HuH-7.5 (cell line): Measurements from ENCODE around the gene SCNN1G.
A peak's percentile ranks its signal among the peaks of the same experiment; 100 is the strongest.
"Not testable (repeated sequence)": the region's sequence is repeated elsewhere in the genome, so short reads cannot be mapped to it uniquely, and the experiment has no call there.

Experiments used
- DNase-seq: peaks from one replicate; pipeline ENCODE4 v3.0.0; 2011; ENCODE audit warnings: low spot score

The SCNN1G gene, protein sequence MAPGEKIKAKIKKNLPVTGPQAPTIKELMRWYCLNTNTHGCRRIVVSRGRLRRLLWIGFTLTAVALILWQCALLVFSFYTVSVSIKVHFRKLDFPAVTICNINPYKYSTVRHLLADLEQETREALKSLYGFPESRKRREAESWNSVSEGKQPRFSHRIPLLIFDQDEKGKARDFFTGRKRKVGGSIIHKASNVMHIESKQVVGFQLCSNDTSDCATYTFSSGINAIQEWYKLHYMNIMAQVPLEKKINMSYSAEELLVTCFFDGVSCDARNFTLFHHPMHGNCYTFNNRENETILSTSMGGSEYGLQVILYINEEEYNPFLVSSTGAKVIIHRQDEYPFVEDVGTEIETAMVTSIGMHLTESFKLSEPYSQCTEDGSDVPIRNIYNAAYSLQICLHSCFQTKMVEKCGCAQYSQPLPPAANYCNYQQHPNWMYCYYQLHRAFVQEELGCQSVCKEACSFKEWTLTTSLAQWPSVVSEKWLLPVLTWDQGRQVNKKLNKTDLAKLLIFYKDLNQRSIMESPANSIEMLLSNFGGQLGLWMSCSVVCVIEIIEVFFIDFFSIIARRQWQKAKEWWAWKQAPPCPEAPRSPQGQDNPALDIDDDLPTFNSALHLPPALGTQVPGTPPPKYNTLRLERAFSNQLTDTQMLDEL

DNA sequence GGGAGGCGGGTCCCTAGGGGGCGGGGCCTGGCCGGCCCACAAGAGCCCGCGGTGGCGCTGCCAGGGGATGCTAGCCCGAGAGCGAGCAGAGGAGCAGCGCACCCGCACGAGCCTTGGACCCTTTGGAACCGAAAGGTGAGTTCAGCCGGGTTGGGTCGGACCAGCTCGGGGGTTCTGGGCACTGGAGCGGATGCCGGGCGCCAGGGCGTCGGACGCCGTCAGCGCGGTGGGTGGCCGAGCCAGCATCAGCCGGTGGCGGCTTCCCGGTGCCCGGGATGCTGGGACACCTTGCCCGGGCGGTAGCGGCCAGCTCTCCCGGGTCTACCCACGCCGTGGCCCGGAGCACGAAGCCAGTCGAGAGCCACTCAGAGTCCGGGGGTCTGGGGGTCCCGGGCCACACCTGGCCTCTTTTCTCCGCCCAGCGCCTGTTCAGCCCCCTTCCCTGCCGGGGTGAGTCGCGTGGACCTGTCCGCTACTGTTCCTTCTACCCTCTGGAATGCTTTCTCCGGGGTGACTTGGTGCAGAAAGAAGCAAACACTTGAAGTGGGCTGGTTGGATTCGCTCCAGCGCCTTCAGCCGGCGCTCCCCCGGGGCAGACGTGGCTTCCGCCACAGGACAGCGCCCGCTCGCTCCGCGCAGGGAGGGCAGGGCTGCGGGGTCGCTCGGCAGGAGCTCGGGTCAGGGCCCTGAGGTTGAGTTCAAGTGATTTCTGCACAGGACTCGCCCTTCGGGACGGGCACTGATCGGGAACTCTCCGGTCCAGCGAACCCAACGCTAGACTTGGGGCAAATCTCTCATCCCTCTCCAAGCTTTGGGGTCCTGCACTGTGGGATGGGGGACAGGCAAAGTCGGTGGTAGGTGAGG, at the start of gene SCNN1G:
SCNN1G (plus strand) TSS at position 67 of the 864 bp plus-strand sequence. CDS start 3,527 bp downstream, outside the sequence.
- peak; percentile 16 for DNase-seq

DNA sequence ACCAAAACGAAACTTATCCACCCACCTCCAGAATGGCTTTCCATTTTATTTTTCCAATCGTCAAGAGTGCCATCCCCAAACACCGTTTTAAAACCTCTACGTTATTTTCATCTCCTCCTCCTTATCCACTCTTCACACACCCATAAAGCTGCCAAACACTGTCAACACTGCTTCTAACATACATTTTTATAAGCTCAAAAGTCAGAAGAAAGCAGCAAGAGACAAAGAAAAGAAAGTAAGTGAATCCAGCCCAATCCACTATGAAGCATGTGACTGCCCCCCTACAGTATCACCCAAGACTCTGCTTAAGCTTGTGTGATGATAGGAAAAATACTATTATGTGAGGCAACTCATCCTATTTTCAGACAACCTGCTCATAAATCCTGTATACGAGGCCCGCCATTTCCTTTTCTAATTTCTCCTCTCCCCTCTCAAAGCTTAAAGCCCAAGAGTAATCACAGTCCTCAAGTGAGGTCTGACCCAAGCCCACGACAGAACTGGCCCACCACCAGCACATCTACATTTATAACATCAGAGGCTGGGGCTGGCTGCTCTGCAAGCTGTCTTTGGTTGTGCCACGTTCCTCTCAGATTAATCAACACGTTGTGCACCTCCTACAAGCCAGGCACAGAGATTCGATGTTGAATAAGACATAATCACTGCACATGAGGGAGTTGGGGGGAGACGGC, 49.6 kb upstream of the SCNN1G start:
- no peak for DNase-seq

DNA sequence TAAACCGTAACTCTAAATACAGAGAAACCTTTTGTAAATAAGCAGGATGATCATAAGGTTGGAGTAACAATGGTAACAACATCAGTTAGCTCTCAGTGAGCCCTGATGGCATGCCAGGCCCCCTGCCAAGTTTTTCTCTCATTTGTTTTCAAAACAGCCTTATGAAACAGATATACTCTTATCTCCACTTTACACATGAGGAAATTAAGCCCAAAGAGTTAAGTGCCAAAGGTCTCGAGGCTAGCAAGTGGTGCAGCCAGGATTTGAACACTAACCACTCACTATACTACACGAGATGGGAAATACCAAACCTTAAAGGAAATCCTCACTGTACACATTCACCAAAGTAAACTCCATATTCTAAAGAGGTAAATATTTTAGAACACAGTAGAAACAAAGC, 48.3 kb upstream of the SCNN1G start:
- no peak for DNase-seq

DNA sequence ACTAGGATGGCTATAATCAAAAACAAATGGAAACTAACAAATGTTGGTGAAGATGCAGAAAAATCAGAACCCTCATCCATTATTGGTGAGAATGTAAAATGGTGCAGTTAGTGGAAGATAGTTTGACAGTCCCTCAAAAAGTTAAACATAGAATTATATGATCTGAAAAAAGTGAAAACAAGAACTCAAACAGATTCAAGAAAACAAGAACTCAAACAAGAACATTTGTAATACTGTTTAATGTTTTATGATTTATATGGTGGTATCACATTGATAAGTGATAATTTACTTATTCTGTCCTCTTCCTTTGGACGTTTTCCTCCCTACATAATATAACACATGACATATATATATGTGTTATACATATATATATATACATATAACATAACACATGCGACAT, 45.3 kb upstream of the SCNN1G start:
- no peak for DNase-seq

DNA sequence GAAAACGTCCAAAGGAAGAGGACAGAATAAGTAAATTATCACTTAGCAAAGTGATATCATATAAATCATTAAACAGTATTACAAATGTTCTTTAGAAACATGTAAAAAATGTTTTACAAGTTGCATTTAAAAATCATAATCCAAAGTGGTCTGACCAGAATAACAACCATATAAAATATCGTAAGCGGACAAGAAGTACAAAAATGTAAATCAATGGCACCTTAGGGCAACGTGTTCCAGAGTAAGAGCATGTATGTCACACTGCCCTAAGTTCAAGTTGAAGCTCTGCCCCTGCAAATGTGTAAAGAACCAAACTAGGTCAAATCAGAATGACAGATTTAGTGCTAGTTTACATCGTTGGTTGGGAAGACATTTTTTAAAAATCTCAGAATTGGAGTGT, 44.7 kb upstream of the SCNN1G start:
- no peak for DNase-seq

DNA sequence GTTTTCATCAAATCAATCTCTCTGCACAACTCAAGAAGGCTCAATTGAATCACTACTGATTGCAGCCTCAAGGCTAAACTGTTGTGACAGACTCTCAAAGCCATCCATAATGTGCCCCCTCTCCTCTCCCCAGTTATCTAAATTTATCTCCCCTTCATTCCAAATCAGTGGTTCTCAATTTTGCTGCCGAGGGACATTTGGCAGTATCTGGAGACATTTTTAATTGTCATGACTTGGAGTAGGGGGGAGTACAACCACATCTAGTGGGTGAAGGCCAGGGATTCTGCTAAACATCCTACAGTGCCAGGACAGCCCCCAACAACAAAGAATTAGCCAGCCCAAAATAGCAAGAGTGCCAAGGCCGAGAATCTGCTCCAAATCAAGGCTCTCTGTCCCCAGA, 42.4 kb upstream of the SCNN1G start:
- DNase-seq, result no peak

DNA sequence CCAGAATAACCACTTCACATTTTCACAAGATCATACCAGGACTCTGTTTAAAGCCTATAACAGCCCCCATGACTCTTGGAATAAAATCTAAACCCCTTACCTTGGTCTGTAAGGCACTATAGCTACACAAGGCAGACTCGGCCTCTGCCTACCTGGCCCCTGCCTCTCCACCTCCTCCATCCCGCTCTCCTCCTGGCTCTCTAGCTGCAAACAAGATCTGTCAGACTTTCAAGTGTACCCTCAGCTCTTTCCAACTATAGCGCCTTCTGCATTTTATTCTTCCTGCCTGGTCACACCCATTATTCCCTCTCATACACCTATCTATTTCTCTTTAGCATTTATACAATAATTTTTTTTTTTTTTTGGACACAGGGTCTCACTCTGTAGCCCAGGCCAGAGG, 41.5 kb upstream of the SCNN1G start:
- no peak for DNase-seq

DNA sequence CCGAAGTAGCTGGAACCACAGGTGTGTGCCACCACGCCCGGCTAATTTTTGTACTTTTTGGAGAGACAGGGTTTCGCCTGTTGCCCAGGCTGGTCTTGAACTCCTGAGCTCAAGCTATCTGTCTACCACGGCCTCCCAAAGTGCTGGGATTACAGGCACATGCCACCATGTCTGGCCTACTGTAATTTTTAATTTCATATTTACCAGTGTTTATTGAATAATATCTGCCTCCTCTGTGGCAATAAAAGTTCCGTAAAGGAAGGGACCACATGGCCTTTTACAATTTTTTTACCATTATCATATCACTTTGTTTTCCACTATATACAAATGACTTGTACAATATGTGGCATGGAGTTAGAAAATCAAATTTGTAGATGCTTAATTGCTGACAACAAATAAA, 41.0 kb upstream of the SCNN1G start:
- DNase-seq, result no peak

DNA sequence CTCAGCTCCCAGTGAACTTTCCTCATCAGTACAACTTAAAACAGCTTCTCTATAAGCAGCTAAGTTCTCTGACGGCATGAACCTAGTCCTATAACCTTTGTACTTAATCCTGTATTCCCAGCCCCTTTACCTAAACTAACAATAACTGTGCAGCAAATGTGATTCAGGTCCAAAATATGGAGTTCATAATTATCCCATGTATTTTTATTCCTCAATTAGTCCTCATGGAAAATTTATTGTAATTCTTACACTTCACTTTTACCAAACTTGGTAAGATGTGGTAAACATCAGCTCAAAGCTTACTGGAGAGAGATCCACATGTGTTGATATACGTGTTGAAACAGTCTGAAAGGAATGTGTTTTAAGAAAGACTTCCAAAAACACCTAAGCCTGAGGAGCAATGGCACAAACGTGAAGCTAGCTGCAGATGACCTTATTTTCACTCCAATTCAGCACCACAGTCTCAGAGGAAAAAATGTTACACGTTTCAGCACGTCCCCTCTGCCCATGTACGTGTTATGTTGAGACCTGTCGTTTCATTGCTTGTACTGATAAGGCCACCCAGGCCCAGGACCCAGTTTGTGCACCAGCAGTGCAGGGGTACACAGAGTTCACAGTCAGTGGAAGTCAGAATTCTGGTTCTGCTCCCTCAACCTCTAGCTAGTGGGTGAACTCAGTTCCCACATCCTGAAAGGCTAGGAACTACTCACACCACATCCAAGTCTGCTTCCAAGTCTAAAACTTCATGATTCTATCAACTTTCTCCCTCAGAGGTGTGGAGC, 40.4 kb upstream of the SCNN1G start:
- DNase-seq, result no peak

DNA sequence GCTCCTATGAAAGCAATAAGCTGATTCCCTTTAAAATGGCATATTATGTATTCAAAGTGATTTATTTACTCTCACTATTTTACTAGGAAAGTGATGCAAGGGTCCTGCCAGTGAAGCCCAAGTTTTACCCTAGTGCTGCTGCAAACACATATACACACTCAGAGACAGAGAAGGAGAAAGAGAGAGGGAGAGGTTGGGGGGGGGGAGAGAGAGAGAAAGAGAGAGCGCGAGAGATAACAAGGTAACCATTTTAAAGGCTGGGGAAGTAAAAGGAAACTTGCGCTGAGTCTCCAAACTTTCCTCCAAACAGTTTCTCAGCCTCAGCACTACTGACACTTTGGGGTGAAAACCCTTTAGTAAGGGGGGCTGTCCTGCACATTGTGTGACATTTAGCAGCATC, 39.2 kb upstream of the SCNN1G start:
- no peak for DNase-seq

DNA sequence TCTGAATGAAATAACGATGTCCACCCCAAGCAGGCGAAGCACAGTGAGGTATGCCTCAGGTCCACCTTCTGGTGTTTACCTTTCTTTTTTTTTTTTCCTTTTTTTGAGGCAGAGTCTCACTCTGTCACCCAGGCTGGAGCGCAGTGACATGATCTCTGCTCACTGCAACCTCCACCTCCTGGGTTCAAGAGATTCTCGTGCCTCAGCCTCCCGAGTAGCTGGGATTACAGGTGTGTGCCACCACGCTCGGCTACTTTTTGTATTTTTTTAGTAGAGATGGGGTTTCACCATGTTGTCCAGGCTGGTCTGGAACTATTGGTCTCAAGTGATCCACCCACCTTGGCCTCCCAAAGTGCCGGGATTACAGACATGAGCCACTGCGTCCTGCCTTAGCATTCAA, 38.2 kb upstream of the SCNN1G start:
- not testable (repeated sequence) for DNase-seq

DNA sequence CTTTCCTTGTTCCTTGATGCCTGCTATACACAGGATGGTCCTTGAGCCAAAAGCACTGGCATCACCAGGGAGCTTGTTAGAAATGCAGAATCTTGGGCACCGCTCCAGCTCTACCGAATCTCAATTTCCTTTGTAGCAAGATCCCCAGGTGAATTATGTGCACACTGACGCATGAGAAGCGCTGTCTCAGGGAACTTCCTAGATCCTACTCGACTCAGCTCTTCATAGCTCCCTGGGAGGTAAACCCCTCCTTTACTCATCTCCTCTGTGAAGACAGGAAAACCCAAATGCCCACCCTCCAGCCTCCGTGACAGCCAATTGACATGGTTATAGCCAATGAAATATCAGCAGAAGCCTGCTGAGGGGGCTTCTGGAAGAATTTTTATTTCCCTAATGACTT, 37.4 kb upstream of the SCNN1G start:
- no peak for DNase-seq

DNA sequence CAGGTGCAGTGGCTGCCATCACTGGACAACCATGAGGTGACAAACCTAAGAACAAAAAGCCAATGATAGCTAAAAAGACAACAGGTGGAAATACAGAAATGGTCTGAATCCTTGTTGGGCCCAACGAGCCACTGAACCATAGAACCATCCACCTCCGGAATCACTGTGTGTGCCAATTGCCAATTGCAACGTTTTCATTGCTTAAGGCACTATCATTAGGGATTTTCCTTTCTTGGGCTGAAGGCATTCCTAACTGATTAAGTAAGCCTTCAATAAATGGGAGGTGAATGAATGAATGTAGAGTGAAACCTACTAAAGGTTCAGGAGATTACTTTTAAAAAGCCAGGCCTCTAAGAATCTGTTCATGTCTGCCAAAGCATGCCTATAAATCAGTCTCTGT, 36.9 kb upstream of the SCNN1G start:
- DNase-seq, result no peak

DNA sequence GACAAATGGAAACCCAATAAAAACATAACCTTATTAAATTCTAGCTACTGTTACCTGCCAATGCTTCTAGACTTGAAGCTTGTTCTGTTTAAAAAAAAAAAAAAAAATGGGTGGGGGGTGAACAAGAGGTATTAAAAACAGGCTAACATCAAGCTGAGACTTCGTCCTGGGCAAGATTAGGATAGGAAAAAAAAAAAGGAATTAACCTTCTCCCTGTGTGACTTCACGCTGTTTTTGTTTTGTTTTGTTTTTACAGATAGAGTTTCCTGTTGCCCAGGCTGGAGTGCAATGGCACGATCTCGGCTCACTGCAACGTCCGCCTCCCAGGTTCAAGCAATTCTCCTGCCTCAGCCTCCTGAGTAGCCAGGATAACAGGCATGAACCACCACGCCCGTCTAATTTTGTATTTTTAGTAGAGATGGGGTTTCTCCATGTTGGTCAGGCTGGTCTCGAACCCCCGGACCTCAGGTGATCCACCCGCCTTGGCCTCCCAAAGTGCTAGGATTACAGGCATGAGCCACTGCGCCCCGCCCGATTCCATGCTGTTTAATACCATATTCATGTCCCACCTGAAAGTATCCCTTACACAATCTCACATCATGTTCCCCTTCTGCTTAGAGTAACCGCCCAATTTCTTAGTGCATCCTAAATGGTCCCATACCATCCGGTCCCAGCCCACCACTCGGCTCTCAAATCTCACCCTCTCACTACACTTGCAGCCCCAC, 35.5 kb upstream of the SCNN1G start:
- no peak for DNase-seq

DNA sequence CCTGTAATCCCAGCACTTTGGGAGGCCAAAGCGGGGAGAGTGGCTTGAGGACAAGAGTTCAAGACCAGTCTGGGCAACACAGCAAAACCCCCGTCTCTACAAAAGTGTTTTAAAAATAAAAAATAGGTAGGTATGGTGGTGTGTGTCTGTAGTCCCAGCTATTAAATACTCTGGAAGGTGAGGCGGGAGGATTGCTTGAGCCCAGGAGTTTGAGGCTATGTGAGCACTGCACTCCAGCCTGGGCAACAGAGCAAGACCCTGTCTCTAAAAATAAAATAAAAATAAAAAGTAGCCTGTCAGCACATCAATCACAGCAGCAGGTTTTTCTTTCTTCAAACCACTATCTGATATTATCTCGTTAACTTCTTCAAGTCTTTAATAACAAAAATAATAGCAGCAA, 34.9 kb upstream of the SCNN1G start:
- DNase-seq, result no peak

DNA sequence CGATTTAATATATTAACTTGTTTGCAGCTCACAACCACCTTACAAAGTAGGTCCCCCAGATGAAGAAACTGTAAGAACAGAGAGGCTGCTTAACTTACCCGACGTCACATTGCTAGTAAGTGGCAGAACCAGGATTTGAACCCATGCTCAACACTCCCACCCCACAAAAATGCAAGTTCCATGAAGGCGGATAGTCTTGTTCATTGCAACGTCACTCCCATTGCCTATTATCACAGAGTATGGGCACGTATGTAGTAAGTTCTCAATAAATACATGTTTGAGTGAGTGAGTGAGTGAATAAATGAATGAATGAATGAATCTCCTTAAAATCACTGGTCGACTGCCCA, 34.4 kb upstream of the SCNN1G start:
- DNase-seq, result no peak

DNA sequence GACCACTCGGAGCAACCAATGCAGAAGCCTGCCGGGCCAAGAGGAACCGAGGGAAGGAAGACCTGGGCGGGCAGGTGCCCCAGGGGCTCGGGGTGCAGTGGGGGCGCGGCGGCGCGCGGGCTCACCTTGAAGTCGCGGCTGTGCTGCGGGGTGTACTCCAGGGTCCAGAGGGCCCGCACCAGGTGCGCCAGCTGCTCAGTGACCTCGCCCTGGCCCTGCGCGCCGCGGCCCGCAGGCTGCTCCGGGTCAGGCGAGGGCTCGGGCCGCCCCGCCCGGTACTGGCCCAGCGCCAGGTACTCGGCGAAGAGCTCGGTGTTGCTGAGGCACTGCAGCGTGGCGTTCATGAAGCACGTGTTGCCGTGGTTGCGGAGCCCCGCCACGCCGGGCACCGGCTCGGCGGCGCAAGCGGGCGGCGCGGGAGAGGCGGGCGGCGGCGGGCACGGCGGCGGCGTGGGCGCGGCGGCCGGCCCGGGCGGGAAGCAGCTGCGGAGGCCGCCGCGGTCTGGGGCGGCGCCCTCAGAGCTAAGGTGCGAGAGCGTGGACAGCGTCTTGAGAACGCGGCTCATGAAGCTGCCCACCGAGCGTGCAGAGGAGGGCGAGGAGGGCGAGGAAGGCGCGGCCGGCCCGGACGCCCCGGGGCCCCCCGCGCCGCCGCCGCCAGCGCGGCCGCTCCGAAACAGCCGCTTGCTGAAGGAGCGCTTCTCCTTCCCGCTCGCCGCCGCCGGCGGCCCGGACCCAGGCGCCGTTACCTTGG, 33.9 kb upstream of the SCNN1G start:
- DNase-seq, result peak; percentile 48

DNA sequence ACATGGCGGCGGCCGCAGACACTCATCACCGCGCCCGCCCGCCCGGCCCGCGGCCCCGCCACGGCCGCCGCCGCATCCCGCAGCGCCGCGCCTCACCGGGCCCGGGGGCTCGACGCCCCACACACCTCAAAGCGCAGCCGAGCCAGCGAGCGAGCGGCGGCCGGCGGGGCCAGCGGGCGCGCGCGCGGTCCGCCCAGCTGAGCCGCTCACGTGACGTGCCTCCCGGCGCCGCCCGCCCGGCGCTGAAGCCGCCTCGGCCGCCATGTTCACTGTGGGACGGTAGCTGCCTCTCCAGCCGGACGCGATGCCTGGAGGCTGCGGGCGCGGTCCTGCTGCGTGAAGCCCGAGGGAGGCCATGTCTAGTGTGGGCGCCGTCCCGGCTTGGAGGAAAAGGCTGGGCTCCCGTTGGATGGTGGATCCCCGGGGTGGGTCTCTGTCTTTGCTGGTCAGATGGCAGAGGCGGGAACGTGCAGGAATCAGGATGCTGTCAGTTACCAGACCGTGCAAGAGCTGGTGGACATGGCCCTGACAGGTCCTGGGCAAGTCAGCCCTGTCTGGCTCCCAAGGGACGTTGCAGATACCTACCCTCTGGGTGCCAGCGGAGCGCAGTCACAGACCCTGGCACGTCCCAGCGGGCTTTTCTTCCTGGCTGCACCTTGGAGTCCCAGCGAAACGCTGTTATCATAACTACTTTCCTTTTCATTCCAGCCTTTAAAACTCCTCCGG, 33.1 kb upstream of the SCNN1G start, which contains the start of gene USP31:
USP31 (minus strand) TSS at position 186 of the 726 bp plus-strand sequence; CDS start at position 4, 182 bp downstream.
- DNase-seq, result peak; percentile 78

DNA sequence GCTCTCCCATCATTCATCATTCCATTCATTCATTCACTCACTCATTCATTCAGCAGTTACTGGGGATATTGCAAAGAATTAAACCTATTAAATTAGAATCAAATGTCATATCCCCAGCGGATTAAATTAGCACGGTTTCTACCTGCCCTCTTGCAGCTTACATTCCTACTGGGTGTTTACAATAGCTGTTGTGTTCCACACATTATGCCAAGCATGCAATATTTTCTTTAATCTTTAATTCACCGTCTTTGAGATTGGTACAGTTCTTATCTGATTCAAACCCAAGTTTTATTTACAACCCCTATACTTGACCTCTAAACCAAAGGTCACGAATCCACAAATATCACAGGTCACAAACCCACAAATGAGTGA, 32.6 kb upstream of the SCNN1G start:
- no peak for DNase-seq
